Prostate gland (tissue), 2 donors: ENCODE data around the gene MYO7B. TPM values are rescaled to one million over a fixed set of nuclear protein-coding genes. Genes with fewer than 3 reads are reported as not detected.

Experiments
- DNase-seq: peaks from one replicate; pipeline ENCODE4 v3.0.0-alpha.2; 2019; ENCODE audit warnings: low spot score
- H3K27ac ChIP-seq, 2 donors: fragments of 200-600 bp; sonication (generic); 2 replicates each; pipeline ENCODE4 v1.5.1; 2017 to 2019
- H3K27me3 ChIP-seq: fragments of 200-600 bp; sonication (generic); replicated peaks from 2 replicates; pipeline ENCODE4 v1.5.1; 2019; ENCODE audit not compliant: insufficient read depth
- H3K36me3 ChIP-seq, 2 donors: fragments of 200-600 bp; sonication (generic); 1 replicate in 1 of 2; 2 replicates in 1 of 2; pipeline versions ENCODE4 v1.5.1 to v1.8.1; 2017 to 2019
- H3K4me1 ChIP-seq: fragments of 200-600 bp; sonication (generic); replicated peaks from 2 replicates; pipeline ENCODE4 v1.5.1; 2019
- H3K4me3 ChIP-seq, 2 donors: fragments of 200-600 bp; sonication (generic); 2 replicates each; pipeline ENCODE4 v1.5.1; 2017 to 2019
- H3K9me3 ChIP-seq: fragments of 200-600 bp; sonication (generic); 2 replicates; pipeline ENCODE4 v1.5.1; 2017
- CTCF ChIP-seq, 4 experiments: fragments of 200-600 bp in 2 of 4; fragments of 450-650 bp in 2 of 4; sonication (generic) in 2 of 4; IDR thresholded peaks; 1 replicate in 3 of 4; 2 replicates in 1 of 4; pipeline ENCODE4 v1.5.1; 2016 to 2019; ENCODE audit warnings: antibody characterized with exemption in 4 of 4, mild to moderate bottlenecking in 2 of 4, moderate library complexity in 2 of 4
- POLR2A ChIP-seq: fragments of 450-650 bp; IDR thresholded peaks from one replicate; pipeline ENCODE4 v1.6.1; 2016; ENCODE audit warnings: antibody characterized with exemption, mild to moderate bottlenecking
- POLR2AphosphoS5 ChIP-seq: sonication (generic); formaldehyde crosslinking; IDR thresholded peaks from one replicate; pipeline ENCODE4 v1.6.1; 2017; ENCODE audit warnings: antibody characterized with exemption
- WGBS: methylation state at CpG from one replicate; pipeline ENCODE4 v1.1.5; 2018; 5-methylcytosine and 5-hydroxymethylcytosine counted together
- intact Hi-C: fragments of 100-400 bp; cut with DNase I; formaldehyde crosslinking; loops from one replicate; pipeline ENCODE4 v1.14.2; 2022
- total RNA-seq, 2 donors: library from RNA; depleted of rRNA; stranded (reverse); fragments of >200 nt; gene quantifications; one replicate each; pipeline ENCODE4 v1.1.0, GENCODE V29; 2016

MYO7B gene
- total RNA-seq, 2 donors from 2014 or later = 1.4 TPM; not detected in 1

- Histone ChIP-seq H3K4me3 (no peak overlapping the region), H3K9me3 (no peaks in the 10 kb centered on the region), H3K27ac (no peak overlapping the region), H3K27me3 (no peaks in the 10 kb centered on the region), H3K4me1 (no peaks in the 10 kb centered on the region), H3K36me3 (no peaks in the 10 kb centered on the region)
- intact Hi-C loops = no loop called here
- 80% methylated on average over 7 of the region's 7 CpGs for WGBS
- TF ChIP-seq POLR2A (no peak), POLR2AphosphoS5 (no peak), CTCF (IDR thresholded peaks at IDR 0.05) (no peak)
- DNase-seq = no peak
Measured at GRCh38 chr2:127551221-127551930, 15.9 kb downstream of the MYO7B start.

- Histone ChIP-seq H3K27me3 (no peaks in the 10 kb centered on the region), H3K9me3 (no peaks in the 10 kb centered on the region), H3K27ac (no peak overlapping the region), H3K4me1 (no peaks in the 10 kb centered on the region), H3K4me3 (no peak overlapping the region), H3K36me3 (no peaks in the 10 kb centered on the region)
- WGBS = 81% methylated on average over 6 of the region's 6 CpGs
- no peak for TF ChIP-seq POLR2AphosphoS5
- TF ChIP-seq POLR2A = no peak
- no peak for TF ChIP-seq CTCF (IDR thresholded peaks at IDR 0.05)
- intact Hi-C loops = no loop called here
- DNase-seq = no peak
Measured at GRCh38 chr2:127552336-127552735, 16.9 kb downstream of the MYO7B start.

GRCh38 chr2:127552846-127553245 is 17.4 kb downstream of the MYO7B start:
- Histone ChIP-seq H3K36me3 (no peaks in the 10 kb centered on the region), H3K9me3 (no peaks in the 10 kb centered on the region), H3K27me3 (no peaks in the 10 kb centered on the region), H3K27ac (no peak overlapping the region), H3K4me1 (no peaks in the 10 kb centered on the region), H3K4me3 (no peak overlapping the region)
- no peak for DNase-seq
- no peak for TF ChIP-seq CTCF (IDR thresholded peaks at IDR 0.05)
- TF ChIP-seq POLR2A = no peak
- TF ChIP-seq POLR2AphosphoS5 = no peak
- intact Hi-C loops = no loop called here
- 90% methylated on average over 2 of the region's 2 CpGs for WGBS

DNA sequence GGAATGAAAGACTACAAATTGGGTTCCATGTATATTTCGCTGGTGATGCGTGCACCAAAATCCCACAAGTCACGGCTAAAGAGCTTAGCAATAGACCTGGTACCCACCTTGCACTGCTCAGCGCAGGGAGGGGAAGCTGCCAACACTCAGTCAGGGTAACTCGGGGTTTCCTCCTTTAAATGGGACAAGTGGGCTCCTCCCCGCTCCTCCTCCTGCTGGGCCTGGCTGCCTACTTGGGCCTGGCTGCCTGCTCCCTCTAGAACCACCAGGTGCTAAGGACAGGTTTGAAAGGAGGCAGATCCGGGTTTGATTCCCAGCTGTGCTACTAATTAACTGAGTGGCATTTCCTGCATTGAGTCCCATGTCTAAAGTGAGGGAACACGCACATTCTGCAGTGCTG is 23.4 kb downstream of the MYO7B start:
- Histone ChIP-seq H3K36me3 (no peaks in the 10 kb centered on the region), H3K4me3 (no peak overlapping the region), H3K27ac (no peak overlapping the region), H3K9me3 (no peaks in the 10 kb centered on the region), H3K27me3 (no peaks in the 10 kb centered on the region), H3K4me1 (no peaks in the 10 kb centered on the region)
- WGBS = 79% methylated on average over 8 of the region's 8 CpGs
- intact Hi-C loops = no loop called here
- TF ChIP-seq CTCF (IDR thresholded peaks at IDR 0.05) (no peak), POLR2AphosphoS5 (no peak), POLR2A (no peak)
- DNase-seq = no peak

DNA sequence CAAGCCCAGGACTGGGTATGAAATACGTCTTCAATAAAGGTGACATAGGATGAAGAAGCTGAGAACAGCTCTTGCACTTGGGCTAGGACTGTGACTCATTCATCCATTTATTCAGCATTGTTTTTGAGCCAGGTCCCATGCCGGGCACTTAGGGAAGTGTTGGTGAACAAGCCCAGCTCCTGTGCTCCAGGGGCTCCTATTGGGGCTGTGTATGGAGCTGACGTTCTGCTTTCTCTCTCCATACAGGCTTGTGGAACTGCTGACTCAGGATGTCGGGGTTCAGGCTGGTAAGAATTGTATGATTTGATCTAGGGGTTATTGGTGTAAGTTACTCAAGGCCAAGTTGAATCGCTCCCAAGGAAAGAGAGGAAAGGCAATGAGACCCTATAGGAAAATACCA is 24.0 kb downstream of the MYO7B start:
- H3K9me3 ChIP-seq = no peaks in the 10 kb centered on the region

More for the DNA sequence above, 24.0 kb downstream of the MYO7B start:
- no peak for TF ChIP-seq POLR2AphosphoS5
- TF ChIP-seq CTCF (IDR thresholded peaks at IDR 0.05) = no peak
- no peak for TF ChIP-seq POLR2A
- DNase-seq = no peak
- Histone ChIP-seq H3K4me3 (no peak overlapping the region), H3K36me3 (no peaks in the 10 kb centered on the region), H3K27ac (no peak overlapping the region), H3K4me1 (no peaks in the 10 kb centered on the region), H3K27me3 (no peaks in the 10 kb centered on the region)
- WGBS = 81% methylated on average over 5 of the region's 5 CpGs
- intact Hi-C loops = no loop called here
